Mucosa of descending colon (tissue), 3 donors: Measurements from ENCODE around the gene DNAJC10. TPM values are rescaled to one million over a fixed set of nuclear protein-coding genes. Genes with fewer than 3 reads are reported as not detected.

Experiments used
- ATAC-seq: fragments of 200-7000 bp; cut with Tn5 transposase; one replicate; pipeline ENCODE4 v1.9.1; 2020; ENCODE audit warnings: mild to moderate bottlenecking, moderate library complexity
- DNase-seq, 3 donors: peaks; one replicate each; pipeline ENCODE4 v3.0.0-alpha.2; 2020
- H3K36me3 ChIP-seq: fragments of 200-600 bp; one replicate; pipeline ENCODE4 v1.8.0; 2021; ENCODE audit warnings: low read depth, mild to moderate bottlenecking
- H3K4me1 ChIP-seq: fragments of 200-600 bp; one replicate; pipeline ENCODE4 v1.8.0; 2021; ENCODE audit warnings: low read depth, mild to moderate bottlenecking
- H3K4me3 ChIP-seq: fragments of 200-600 bp; one replicate; pipeline ENCODE4 v1.8.0; 2021; ENCODE audit warnings: mild to moderate bottlenecking
- H3K9me3 ChIP-seq: fragments of 200-600 bp; one replicate; pipeline ENCODE4 v1.8.0; 2021; ENCODE audit warnings: mild to moderate bottlenecking
- intact Hi-C, 2 donors: fragments of 100-400 bp; cut with DNase I in 1 of 2; cut with micrococcal nuclease in 1 of 2; formaldehyde crosslinking; loops; one replicate each; pipeline versions ENCODE4 v1.11.0 to v1.11.1; 2022; cut with DNase I, micrococcal nuclease
- long read RNA-seq, 2 donors: library from polyadenylated mRNA; unstranded; transcript quantifications; one replicate each; pipeline ENCODE4 v2.0.0, GENCODE V29; 2019 to 2021
- total RNA-seq, 3 donors: library from RNA; stranded (reverse); fragmentation: NEBNext Ultra II Directional in 2 of 3; extraction: Animal tissue kit (Norgen Biotek cat#: 25700) in 2 of 3; gene quantifications; one replicate each; pipeline versions ENCODE4 v1.2.1 to v1.2.4, GENCODE V29; 2021 to 2023
- TF ChIP-seq, protein P1 (sequence below): fragments of 200-600 bp; IDR thresholded peaks from one replicate; pipeline ENCODE4 v1.8.0; 2022; ENCODE audit warnings: antibody characterized with exemption, mild to moderate bottlenecking
- donor health status: DM: no; HTN: no; CAD: no; lungs with moderate emphysema.
- donor health status: DM: no; HTN: no; CAD: no.
- donor health status: DM: no; HTN: yes; CAD: no.

DNAJC10 gene, protein sequence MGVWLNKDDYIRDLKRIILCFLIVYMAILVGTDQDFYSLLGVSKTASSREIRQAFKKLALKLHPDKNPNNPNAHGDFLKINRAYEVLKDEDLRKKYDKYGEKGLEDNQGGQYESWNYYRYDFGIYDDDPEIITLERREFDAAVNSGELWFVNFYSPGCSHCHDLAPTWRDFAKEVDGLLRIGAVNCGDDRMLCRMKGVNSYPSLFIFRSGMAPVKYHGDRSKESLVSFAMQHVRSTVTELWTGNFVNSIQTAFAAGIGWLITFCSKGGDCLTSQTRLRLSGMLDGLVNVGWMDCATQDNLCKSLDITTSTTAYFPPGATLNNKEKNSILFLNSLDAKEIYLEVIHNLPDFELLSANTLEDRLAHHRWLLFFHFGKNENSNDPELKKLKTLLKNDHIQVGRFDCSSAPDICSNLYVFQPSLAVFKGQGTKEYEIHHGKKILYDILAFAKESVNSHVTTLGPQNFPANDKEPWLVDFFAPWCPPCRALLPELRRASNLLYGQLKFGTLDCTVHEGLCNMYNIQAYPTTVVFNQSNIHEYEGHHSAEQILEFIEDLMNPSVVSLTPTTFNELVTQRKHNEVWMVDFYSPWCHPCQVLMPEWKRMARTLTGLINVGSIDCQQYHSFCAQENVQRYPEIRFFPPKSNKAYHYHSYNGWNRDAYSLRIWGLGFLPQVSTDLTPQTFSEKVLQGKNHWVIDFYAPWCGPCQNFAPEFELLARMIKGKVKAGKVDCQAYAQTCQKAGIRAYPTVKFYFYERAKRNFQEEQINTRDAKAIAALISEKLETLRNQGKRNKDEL
- 10 to 100 TPM; 49.9 to 69.2 (median 68.4) TPM for total RNA-seq
- long read RNA-seq, donor 1, full-length matches to known transcripts = 26 of 38 reads
- long read RNA-seq, donor 1, partial matches to known transcripts = 4 of 38 reads
- long read RNA-seq, donor 1, other reads (novel, unspliced or antisense) = 8 of 38 reads
- long read RNA-seq, donor 2, full-length matches to known transcripts = 4 of 11 reads
- long read RNA-seq, donor 2, partial matches to known transcripts = 7 of 11 reads
- long read RNA-seq, donor 2, other reads (novel, unspliced or antisense) = 0 of 11 reads

DNA sequence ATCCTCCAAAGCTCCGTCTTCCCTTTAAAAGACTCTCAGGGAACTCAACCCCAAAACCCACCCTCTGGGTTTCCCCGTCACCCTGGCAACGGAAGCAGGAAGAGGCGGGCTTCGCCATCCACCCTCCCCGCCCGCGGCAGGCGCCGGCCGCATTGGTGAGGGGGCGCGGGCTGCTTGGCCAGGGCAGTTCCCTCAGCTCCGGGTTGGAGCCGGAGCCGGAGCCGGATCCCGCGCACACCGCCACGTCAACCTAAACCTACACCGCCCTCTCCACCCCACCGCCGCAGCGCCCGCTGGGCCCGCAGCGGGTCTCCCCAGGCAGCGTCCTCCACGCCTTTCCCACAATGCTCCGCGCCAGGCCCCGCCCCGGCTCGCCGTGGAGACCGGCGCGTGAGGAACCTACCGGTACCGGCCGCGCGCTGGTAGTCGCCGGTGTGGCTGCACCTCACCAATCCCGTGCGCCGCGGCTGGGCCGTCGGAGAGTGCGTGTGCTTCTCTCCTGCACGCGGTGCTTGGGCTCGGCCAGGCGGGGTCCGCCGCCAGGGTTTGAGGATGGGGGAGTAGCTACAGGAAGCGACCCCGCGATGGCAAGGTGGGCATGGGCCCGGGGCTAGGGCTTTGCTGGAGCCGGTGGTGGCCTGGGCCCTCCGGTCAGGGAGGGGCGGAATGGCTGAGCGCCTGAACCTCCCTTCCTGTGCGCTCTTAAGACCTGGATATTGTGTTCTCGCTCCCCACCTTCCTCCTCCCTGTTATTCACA, at the start of gene DNAJC10:
Gene DNAJC10, plus strand, starts transcription at position 366 of the 758 bp plus-strand sequence. CDS start 1,830 bp downstream, outside the sequence.
- Histone ChIP-seq H3K4me1 (peaks cover 5% of the 10 kb centered on the region), H3K36me3 (no peaks in the 10 kb centered on the region), H3K4me3 (peak within 1 kb of the TSS; percentile 93), H3K9me3 (no peaks in the 10 kb centered on the region)
- intact Hi-C loops = no loop called here
- DNase-seq = peak; percentile 91 to 95 (median 92)
- peak; percentile 97 for ATAC-seq
- TF ChIP-seq, protein P1, sequence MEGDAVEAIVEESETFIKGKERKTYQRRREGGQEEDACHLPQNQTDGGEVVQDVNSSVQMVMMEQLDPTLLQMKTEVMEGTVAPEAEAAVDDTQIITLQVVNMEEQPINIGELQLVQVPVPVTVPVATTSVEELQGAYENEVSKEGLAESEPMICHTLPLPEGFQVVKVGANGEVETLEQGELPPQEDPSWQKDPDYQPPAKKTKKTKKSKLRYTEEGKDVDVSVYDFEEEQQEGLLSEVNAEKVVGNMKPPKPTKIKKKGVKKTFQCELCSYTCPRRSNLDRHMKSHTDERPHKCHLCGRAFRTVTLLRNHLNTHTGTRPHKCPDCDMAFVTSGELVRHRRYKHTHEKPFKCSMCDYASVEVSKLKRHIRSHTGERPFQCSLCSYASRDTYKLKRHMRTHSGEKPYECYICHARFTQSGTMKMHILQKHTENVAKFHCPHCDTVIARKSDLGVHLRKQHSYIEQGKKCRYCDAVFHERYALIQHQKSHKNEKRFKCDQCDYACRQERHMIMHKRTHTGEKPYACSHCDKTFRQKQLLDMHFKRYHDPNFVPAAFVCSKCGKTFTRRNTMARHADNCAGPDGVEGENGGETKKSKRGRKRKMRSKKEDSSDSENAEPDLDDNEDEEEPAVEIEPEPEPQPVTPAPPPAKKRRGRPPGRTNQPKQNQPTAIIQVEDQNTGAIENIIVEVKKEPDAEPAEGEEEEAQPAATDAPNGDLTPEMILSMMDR = no peak

DNA sequence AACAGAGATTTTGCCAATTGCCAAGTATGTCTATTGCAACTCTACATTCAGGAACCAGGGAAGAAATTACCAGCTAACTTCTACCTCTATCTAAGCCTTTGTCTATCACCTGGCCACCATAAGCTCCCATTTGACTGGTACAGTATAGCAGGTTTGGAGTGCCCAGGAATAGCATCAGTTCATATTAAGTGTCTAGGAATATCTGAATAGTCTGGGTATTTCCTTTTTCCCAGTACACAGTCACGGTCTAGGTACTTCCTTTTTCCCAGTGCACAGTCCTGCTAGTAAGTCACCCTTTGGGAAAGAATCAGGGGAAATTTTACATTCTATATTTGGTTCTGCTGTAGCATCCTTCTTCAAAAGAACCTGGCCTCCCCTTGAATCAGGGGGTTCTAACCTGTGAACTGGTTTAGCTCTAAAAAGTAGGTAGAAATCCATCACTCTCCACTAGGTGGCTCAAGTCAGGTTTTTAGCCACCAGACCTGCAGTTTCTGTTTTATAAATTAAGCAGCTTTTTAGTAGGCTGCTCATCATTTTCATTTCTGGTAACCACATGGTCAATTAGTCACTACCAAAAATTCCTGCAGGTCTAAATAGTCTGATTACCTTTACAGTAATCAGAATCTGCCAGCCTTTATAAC, 49.3 kb upstream of the DNAJC10 start:
- ATAC-seq (peak; percentile 36), DNase-seq (peak in 1 of 3 donors; percentile 12)
- no peak overlapping the region for H3K4me3 ChIP-seq
- no peaks in the 10 kb centered on the region for H3K36me3 ChIP-seq
- no peaks in the 10 kb centered on the region for H3K4me1 ChIP-seq
- no peaks in the 10 kb centered on the region for H3K9me3 ChIP-seq
- intact Hi-C loops = no loop called here
- TF ChIP-seq, protein P1 = no peak

DNA sequence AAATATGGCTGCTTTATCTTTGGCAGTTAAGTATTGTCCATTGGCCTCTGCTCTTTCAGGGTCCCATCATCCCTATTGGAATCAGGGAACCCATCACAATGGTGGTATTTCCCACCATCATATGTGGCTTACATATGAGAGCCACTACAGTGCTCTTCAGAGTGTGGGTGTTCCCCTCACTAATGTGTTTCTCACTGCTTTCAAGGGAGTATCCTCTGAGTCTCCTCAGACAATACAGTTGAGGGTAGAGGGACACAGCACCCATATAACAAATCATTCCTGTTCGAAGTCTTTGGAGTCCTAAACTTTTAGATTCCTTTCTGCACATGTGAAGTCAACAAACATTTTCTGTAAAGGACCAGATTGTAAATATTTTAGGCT, 48.8 kb upstream of the DNAJC10 start:
- Histone ChIP-seq H3K4me3 (no peak overlapping the region), H3K36me3 (no peaks in the 10 kb centered on the region), H3K4me1 (no peaks in the 10 kb centered on the region), H3K9me3 (no peaks in the 10 kb centered on the region)
- DNase-seq (no peak), ATAC-seq (no peak)
- TF ChIP-seq, protein P1 = no peak
- intact Hi-C loops = no loop called here

DNA sequence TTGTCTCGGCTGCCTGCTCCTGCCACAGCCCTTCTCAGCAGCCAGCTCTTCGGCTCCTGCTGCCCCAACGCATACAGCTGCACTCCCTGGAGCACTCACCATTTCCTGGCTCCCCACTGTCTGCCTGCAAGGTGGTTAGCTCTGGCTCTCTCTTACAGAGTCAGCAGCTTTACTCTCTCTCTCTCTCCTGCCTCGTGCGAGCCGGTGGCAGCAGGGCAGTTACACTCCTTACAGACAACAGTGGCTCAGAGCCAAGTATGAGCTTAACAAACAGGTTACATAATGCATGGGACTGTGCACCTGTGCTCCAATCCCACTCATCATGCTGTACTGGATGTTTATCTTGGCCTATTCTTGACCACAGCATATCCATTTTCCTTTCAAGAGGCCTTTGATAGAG, 47.4 kb upstream of the DNAJC10 start:
- ATAC-seq (peak; percentile 68), DNase-seq (peak in 1 of 3 donors; percentile 6)
- intact Hi-C loops = no loop called here

More for the DNA sequence above, 47.4 kb upstream of the DNAJC10 start:
- no peak overlapping the region for H3K4me3 ChIP-seq
- no peaks in the 10 kb centered on the region for H3K9me3 ChIP-seq
- TF ChIP-seq, protein P1 = no peak
- H3K36me3 ChIP-seq = no peaks in the 10 kb centered on the region
- H3K4me1 ChIP-seq = no peaks in the 10 kb centered on the region
